PFSK-1 (cell line): Measurements from ENCODE around the gene CBFB.

Experiments
- POLR2AphosphoS5 ChIP-seq: IDR thresholded peaks from 2 replicates; pipeline ENCODE4 v1.6.1; 2012; ENCODE audit warnings: low read depth, mild to moderate bottlenecking, control low read depth, low read length, moderate library complexity
- TAF1 ChIP-seq: IDR thresholded peaks from 2 replicates; pipeline ENCODE4 v1.6.1; 2012; ENCODE audit warnings: low read length, control low read depth, borderline replicate concordance; ENCODE audit not compliant: insufficient read depth
- TF ChIP-seq, protein P1 (sequence below), 2 experiments: IDR thresholded peaks; 2 replicates each; pipeline versions ENCODE4 v1.6.1 to v1.8.0; 2011 to 2012; ENCODE audit warnings: low read depth in 2 of 2, low read length in 2 of 2, control low read depth in 1 of 2, inconsistent platforms in 1 of 2, mild to moderate bottlenecking in 1 of 2, moderate library complexity in 1 of 2; ENCODE audit not compliant: insufficient read depth in 1 of 2

DNA sequence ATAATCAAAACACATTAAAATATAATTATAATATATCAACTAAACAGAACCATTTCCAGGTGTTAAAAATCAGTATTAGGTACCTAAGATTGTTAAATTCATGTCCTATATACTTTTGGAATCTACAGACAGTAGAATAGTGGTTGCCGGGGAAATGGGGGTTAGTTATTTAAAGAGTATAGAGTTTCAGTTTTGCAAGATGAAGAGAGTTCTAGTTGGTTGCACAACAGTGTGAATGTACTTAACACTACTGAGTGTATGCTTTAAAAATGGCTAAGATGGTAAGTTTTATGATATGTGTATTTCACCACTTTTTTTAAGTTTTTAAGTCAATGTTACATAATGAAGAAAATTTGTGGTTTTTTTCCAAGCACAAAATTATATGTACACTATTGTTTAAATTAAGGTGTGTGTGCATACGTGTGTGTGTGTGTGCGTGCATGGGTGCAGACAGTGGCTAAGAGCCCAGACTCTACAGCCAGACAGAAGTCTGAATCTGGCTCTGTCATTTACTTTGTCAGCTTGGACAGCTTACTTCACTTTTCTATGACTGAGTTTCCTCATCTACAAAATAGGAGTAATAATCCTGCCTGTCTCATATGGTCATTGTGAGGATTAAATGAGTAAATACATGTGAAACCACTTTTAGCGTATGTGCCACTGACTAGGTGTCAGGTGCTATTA, 55.5 kb downstream of the CBFB start:
- TF ChIP-seq, protein P1, sequence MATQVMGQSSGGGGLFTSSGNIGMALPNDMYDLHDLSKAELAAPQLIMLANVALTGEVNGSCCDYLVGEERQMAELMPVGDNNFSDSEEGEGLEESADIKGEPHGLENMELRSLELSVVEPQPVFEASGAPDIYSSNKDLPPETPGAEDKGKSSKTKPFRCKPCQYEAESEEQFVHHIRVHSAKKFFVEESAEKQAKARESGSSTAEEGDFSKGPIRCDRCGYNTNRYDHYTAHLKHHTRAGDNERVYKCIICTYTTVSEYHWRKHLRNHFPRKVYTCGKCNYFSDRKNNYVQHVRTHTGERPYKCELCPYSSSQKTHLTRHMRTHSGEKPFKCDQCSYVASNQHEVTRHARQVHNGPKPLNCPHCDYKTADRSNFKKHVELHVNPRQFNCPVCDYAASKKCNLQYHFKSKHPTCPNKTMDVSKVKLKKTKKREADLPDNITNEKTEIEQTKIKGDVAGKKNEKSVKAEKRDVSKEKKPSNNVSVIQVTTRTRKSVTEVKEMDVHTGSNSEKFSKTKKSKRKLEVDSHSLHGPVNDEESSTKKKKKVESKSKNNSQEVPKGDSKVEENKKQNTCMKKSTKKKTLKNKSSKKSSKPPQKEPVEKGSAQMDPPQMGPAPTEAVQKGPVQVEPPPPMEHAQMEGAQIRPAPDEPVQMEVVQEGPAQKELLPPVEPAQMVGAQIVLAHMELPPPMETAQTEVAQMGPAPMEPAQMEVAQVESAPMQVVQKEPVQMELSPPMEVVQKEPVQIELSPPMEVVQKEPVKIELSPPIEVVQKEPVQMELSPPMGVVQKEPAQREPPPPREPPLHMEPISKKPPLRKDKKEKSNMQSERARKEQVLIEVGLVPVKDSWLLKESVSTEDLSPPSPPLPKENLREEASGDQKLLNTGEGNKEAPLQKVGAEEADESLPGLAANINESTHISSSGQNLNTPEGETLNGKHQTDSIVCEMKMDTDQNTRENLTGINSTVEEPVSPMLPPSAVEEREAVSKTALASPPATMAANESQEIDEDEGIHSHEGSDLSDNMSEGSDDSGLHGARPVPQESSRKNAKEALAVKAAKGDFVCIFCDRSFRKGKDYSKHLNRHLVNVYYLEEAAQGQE (IDR thresholded peaks at IDR 0.05; ENCODE audit: insufficient read depth in 1 of 2, low read depth in 2 of 2, low read length in 2 of 2): no peak
- TF ChIP-seq POLR2AphosphoS5: no peak
- no peak for TF ChIP-seq TAF1
